DMS 273 (cell line): ENCODE data around the gene FAT3.

Experiments
- DNase-seq: peaks from one replicate; lab custom pipeline; 2025; ENCODE audit not compliant: unreplicated experiment; lab: John Stamatoyannopoulos, UW

The FAT3 gene

GRCh38 chr11:92227230-92227814 lies 2.7 kb downstream of the FAT3 start:
- peak; percentile 10 for DNase-seq

GRCh38 chr11:92227959-92228935 lies 3.6 kb downstream of the FAT3 start:
- no peak for DNase-seq

- DNase-seq: no peak
These were observed 12.2 kb downstream of the FAT3 start for GRCh38 chr11:92236856-92237255.

- DNase-seq: no peak
These were observed 16.3 kb downstream of the FAT3 start for GRCh38 chr11:92240916-92241315.

GRCh38 chr11:92245700-92246271 lies 21.2 kb downstream of the FAT3 start:
- no peak for DNase-seq

- no peak for DNase-seq
These were observed 22.0 kb downstream of the FAT3 start for GRCh38 chr11:92246630-92247029.

- peak; percentile 2 for DNase-seq
These were observed 24.6 kb downstream of the FAT3 start for GRCh38 chr11:92249156-92249753.

GRCh38 chr11:92251980-92252379 lies 27.4 kb downstream of the FAT3 start:
- no peak for DNase-seq

GRCh38 chr11:92253421-92253820 lies 28.8 kb downstream of the FAT3 start:
- DNase-seq: no peak

- peak; percentile 27 for DNase-seq
These were observed 29.3 kb downstream of the FAT3 start for GRCh38 chr11:92253945-92254344.

GRCh38 chr11:92257536-92257935 lies 32.9 kb downstream of the FAT3 start:
- no peak for DNase-seq

GRCh38 chr11:92259861-92260260 lies 35.2 kb downstream of the FAT3 start:
- DNase-seq: peak; percentile 44

- DNase-seq: no peak
These were observed 39.7 kb downstream of the FAT3 start for GRCh38 chr11:92264350-92264749.

GRCh38 chr11:92266806-92267205 lies 42.2 kb downstream of the FAT3 start:
- DNase-seq: no peak

GRCh38 chr11:92267278-92267677 lies 42.7 kb downstream of the FAT3 start:
- no peak for DNase-seq

GRCh38 chr11:92267968-92268367 lies 43.4 kb downstream of the FAT3 start:
- no peak for DNase-seq

- DNase-seq: no peak
These were observed 43.9 kb downstream of the FAT3 start for GRCh38 chr11:92268546-92268945.

GRCh38 chr11:92269021-92269420 lies 44.4 kb downstream of the FAT3 start:
- DNase-seq: no peak

- DNase-seq: no peak
These were observed 45.2 kb downstream of the FAT3 start for GRCh38 chr11:92269841-92270240.

GRCh38 chr11:92272651-92273050 lies 48.0 kb downstream of the FAT3 start:
- no peak for DNase-seq
